Stimulated activated CD4-positive, alpha-beta T cell treated with anti-CD3 and anti-CD28 coated beads, Interleukin-2, amount 100 ng/mL, for 4 hours (primary cell): ENCODE data around the gene CD3G.
"Not testable (repeated sequence)": the region's sequence is repeated elsewhere in the genome, so short reads cannot be mapped to it uniquely, and the experiment has no call there.

Experiments used
- DNase-seq: peaks from one replicate; pipeline ENCODE4 v3.0.0-alpha.2; 2020; ENCODE audit warnings: low read depth

The CD3G gene

DNA sequence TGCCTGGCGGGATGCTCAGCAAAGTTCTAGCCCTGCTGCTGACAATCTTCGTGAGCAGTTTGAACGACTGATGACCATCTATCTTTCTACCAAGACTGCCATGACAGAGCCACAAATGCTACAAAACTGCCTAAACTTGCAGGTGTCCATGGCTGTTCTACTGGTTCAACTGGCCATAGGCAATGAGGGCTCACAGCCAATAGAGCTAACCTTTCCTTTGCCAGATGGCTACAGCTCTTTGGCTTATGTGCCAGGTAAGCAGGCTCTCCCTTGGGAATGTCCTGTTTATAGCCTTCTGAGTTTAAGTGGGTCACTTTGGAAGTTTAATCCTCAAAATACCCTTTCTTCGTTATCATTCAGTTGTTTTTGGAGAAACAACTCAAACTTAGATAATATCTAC is 35.4 kb downstream of the CD3G start:
- no peak for DNase-seq

DNA sequence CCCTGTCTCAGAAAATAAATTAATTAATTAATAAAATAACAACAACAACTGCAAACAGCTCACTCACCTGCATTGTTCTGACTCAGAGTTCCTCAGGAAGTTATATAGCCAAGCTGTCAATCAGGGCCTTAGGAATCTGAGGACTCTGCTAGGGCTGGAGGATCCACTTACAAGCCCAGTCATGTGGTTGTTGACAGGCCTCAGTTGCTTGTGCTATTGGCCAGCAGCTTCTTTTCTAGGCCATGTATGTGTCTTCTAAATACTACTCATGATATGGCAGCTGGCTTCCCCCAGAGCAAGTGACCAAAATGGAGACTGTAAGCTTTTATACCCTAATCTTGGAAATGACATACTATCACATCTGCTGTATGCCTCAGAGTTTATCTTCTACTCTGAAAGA is 36.4 kb downstream of the CD3G start:
- no peak for DNase-seq

DNA sequence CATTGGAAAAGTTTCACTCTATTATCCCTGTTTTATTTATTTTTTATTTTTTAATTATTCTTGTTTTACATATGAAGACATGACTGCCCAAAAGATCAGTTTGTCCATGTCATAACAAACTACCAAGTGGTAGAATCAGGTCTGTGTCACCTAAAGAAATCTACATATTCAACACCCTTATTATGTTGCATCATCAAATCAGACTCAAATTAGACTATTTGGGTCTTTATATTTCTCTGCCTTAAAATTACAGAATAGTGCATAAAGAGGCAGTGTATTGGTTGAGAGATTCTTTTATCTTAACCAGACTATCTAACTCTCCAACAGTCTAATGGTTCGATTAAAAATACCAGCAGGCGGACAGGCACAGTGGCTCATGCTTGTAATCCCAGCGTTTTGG is 38.8 kb downstream of the CD3G start:
- no peak for DNase-seq

DNA sequence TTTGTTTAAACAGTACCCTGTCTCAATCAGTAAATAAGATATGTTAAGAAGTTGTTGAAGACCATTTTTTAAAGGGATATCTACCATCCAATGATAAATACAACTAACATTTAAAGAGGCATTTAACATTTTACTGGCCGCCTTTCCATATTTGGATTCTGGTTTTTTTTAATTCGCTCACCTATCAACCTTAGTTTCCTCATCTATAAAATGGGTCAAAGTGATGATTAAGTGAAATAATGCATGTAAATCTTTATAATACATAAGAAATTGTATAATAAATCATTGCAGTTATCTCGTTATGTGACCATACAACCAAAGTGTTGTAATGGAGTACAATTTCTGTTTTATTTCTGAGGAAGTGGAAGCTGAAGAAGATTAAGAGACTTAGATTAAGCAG is 39.5 kb downstream of the CD3G start:
- DNase-seq: no peak

DNA sequence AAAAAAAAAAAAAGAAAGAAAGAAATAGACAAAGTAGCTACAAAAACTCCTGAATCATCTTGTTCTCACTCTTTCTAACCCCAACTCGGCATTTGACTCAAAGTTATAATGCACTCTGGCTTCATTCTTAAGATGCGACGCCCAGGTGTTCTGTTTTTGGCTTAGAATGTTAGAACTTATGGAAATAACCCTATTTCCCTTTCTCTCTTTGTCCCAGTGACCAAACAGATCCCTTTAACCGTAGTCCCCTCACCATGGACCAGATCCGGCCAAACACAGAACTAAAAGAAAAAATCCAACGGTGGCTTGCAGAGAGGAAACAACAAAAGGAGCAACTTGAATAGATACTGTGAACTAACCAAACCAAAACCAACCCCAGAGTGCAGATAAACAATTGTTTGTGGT is 52.0 kb downstream of the CD3G start:
- no peak for DNase-seq

DNA sequence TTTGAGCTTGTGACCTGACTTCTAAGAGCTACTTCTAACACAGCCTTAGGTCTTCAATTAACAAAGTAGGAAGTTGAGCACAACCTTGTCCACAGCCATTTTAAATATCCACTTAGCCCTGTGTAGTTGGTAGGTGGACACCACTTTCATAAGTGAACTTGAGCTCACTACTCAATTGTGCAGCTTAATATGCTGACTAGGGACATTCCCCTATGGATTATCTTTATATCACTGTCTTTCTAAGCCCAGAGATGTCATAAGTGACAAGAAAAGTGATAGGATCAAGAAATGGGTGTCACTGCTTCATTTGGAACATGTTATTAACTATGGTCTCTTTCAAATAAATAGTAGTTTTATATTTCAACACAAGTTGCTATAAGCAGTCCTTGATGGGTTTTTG is 53.3 kb downstream of the CD3G start:
- DNase-seq: no peak

DNA sequence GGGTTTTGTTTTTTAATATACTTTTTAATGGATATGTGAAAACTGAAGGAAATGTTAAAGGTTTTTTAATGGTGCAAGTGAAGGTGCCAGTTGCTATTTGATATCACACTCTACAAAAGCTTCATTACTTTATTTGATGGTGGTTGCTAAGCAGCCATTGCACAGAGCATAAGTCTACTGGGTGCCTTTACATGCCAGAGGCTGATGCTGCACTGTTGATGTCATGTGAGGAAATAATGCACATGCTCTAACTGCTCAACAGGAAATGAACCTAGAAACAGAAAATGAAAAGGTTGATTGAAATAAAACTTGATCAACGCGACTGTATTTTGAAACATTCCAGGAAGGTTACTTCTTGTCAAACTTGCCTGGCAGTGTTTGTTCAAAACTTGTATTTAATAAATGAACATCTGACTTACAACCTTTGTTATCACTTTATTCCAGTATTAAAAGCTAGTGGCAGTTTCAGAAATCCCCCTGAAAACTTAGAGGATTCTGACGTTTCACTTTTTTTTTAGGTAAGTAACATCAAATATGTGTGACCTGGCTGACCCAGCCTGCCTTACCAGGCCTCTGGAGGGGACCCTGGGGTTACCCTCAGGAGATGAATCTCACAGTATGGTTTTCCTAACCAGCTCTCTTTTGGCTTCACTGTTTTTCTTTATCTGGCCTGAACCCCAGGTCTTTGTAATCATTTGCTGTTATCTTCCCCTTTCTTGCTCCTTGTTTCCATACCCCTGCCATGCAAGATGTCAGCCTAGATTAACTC is 54.8 kb downstream of the CD3G start:
- peak; percentile 42 for DNase-seq

DNA sequence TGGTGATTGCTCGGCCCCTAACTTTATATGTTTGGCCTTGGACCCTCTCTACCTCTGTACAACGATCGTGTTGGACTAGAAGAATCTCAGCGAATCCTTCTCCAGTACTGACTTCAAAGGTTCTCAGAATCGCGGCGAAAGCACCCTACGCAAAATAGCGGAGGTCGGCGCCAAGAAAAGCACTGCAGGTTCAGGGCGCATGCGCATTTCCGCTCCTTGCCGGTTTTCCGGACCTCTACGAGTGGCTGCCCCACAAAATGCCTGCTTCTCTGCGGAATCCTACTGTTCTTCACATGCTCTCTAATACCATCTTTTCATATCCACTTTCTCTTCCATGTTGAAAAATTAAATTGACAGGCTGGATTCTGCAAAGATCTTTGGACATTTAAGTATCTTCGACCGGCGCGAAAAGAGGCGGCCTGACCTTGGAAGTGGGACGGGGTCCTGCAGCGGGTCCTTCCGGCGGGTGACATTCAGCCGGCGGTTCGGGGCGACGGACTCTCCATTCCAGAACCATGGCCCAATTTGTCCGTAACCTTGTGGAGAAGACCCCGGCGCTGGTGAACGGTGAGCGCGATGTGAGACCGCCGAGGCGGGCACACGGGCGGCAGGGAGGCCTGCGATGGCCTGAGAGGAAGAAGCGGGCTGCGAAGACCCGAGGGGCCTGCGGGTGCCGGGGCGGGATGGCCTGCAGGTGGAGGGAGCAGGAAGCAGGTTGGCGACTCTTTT is 57.2 kb downstream of the CD3G start, which contains the start of gene ATP5MG:
Gene ATP5MG, plus strand, starts transcription at position 456 of the 729 bp plus-strand sequence. Its CDS starts 60 bp downstream, at position 516.
- peak; percentile 90 for DNase-seq

DNA sequence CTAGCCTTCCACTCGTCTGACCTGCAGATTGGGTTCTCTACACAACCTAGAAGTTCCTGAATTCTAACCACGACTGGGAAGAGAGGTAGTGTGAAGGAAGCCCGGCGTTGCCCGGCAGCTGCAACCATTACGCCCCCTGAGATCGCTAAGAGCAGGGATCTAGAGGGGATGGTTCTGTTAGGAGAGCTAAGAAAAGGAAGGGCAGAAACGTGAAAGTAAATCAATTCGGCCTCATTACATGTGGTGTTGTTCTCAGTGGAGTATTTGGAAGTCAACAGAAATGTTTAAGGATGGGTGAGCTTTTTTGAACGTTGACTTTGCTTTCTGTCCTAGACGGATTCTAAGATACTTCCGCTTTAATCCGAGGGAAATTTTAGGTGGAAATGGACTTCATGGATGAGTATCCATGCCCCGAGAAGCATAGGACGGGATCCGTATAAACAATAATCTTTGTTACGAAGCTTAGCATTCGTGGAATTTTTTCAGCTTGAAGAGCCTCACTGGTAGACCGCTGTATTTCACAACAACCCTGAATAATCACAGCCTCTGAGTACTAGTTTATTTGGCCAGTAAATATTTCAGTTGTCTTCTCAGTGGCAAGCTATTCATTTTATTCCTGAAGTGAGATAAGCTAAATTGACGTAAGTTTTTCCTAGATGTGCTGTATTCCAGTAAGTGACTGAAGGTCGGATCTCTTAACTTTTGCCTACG is 57.9 kb downstream of the CD3G start:
- no peak for DNase-seq

DNA sequence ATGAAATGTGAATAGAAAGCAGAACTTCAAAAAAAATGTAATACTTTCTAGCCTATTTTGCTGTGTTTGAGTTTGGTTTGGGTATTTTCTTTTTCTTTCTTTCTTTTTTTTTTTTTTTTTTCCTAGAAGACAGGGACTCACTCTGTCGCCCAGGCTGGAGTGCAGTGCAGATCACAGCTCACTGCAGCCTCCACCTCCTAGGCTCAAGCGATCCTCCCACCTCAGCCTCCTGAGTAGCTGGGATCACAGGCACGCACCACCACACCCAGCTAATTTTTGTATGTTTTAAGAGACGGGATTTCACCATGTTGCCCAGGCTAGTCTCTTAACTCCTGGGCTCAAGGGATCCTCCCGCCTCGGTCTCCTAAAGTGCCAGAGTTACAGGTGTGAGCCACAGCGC is 58.5 kb downstream of the CD3G start:
- not testable (repeated sequence) for DNase-seq
